Heart right ventricle (tissue), 16 donors: ENCODE measurements around the gene ZNF526. TPM values are rescaled to one million over a fixed set of nuclear protein-coding genes. Genes with fewer than 3 reads are reported as not detected.

Experiments used
- ATAC-seq, 8 donors: fragments of 200-7000 bp; cut with Tn5 transposase; one replicate each; pipeline ENCODE4 v1.9.1; 2020; ENCODE audit warnings: mild to moderate bottlenecking in 8 of 8, moderate library complexity in 8 of 8, moderate number of reproducible peaks in 1 of 8
- DNase-seq, 2 donors: peaks; one replicate each; pipeline ENCODE4 v3.0.0-alpha.2; 2020
- H3K27ac ChIP-seq, 10 donors: fragments of 200-600 bp; sonication (generic) in 2 of 10; one replicate each; pipeline versions ENCODE4 v1.5.0 to v1.8.0; 2020 to 2022; ENCODE audit warnings: mild to moderate bottlenecking in 3 of 10
- H3K27me3 ChIP-seq, 7 donors: fragments of 200-600 bp; one replicate each; pipeline ENCODE4 v1.8.0; 2021 to 2022; ENCODE audit warnings: mild to moderate bottlenecking in 2 of 7
- H3K36me3 ChIP-seq, 9 donors: fragments of 200-600 bp; sonication (generic) in 1 of 9; one replicate each; pipeline versions ENCODE4 v1.5.0 to v1.8.0; 2020 to 2022; ENCODE audit warnings: mild to moderate bottlenecking in 2 of 9
- H3K4me1 ChIP-seq, 9 donors: fragments of 200-600 bp; sonication (generic) in 1 of 9; one replicate each; pipeline versions ENCODE4 v1.5.0 to v1.8.0; 2020 to 2022; ENCODE audit warnings: mild to moderate bottlenecking in 4 of 9
- H3K4me3 ChIP-seq, 10 donors: fragments of 200-600 bp; sonication (generic) in 2 of 10; one replicate each; pipeline versions ENCODE4 v1.5.0 to v1.8.0; 2020 to 2022; ENCODE audit warnings: mild to moderate bottlenecking in 7 of 10, moderate library complexity in 2 of 10
- H3K9me3 ChIP-seq, 11 donors: fragments of 200-600 bp in 10 of 11; sonication (generic) in 2 of 11; one replicate each; pipeline versions ENCODE4 v1.5.0 to v1.8.0; 2013 to 2022; ENCODE audit warnings: mild to moderate bottlenecking in 2 of 11, control low read depth in 1 of 11, moderate library complexity in 1 of 11
- WGBS, 2 donors: extraction: QIAGEN DNeasy Blood & Tissue Kit; methylation state at CpG; one replicate each; pipeline ENCODE4 v1.1.7; 2013; ENCODE audit warnings: inconsistent platforms in 1 of 2; 5-methylcytosine and 5-hydroxymethylcytosine counted together
- intact Hi-C, 10 donors: fragments of 100-400 bp; cut with DNase I; formaldehyde crosslinking; loops; one replicate each; pipeline versions ENCODE4 v1.11.1 to v1.14.2; 2022
- polyA plus RNA-seq, 2 donors: library from polyadenylated mRNA; stranded (reverse); fragments of 200-250 nt; gene quantifications; one replicate each; pipeline ENCODE4 v1.2.3, GENCODE V29; 2013
- total RNA-seq, 10 donors: library from RNA; stranded (reverse); fragmentation: NEBNext Ultra II Directional in 3 of 10; extraction: Animal tissue kit (Norgen Biotek cat#: 25700) in 3 of 10; gene quantifications; one replicate each; pipeline versions ENCODE4 v1.2.1 to v1.2.4, GENCODE V29; 2021 to 2023
- TF ChIP-seq, protein P1 (sequence below), 9 donors: fragments of 200-600 bp; sonication (generic) in 2 of 9; IDR thresholded peaks; one replicate each; pipeline versions ENCODE4 v1.5.0 to v1.8.0; 2021 to 2022; ENCODE audit warnings: antibody characterized with exemption in 9 of 9, mild to moderate bottlenecking in 5 of 9, moderate library complexity in 1 of 9
- donor health status: Arrhythmogenic right ventricular cardiomyopathy.
- donor health status: ischemic (EF 13 %, LVEDD 7.1; RV severe dilation, severe dysfunction).
- donor health status: healthy with polysubstance abuse.
- donor health status: DM: no; HTN: yes; CAD: no.
- donor health status: DM: no; HTN: no; CAD: no.
- donor health status: ischemic (EF 25% LVEDD 6.9; RV normal size, moderate dysfunction).
- donor health status: ischemic (EF 25% LVEDD 5.7; RV mildly dilated, moderate dysfunction).
- donor health status: healthy.
- donor health status: DM: yes; HTN: yes; CAD: no.
- donor health status: Ischemic cardiomyopathy.
- donor health status: ischemic (EF 35%, LVEDD 5.7; RV mildly dilated, moderate dysfunction).
- donor health status: nonischemic (EF 11% LVEDD 7.7; RV severe dilation, severe dysfunction).
- donor health status: DM: yes; HTN: yes; CAD: no.
- donor health status: PGD.
- donor health status: ischemic (EF 29% LVEDD 5.4; RV normal size, mild dysfunction).
- donor health status: nonischemic (EF 23%, LVEDD 6.1; RV moderate dilation, normal function).

ZNF526 gene
- total and polyA plus RNA-seq, 12 donors: 3.2 to 7.0 (median 5.1) TPM

DNA sequence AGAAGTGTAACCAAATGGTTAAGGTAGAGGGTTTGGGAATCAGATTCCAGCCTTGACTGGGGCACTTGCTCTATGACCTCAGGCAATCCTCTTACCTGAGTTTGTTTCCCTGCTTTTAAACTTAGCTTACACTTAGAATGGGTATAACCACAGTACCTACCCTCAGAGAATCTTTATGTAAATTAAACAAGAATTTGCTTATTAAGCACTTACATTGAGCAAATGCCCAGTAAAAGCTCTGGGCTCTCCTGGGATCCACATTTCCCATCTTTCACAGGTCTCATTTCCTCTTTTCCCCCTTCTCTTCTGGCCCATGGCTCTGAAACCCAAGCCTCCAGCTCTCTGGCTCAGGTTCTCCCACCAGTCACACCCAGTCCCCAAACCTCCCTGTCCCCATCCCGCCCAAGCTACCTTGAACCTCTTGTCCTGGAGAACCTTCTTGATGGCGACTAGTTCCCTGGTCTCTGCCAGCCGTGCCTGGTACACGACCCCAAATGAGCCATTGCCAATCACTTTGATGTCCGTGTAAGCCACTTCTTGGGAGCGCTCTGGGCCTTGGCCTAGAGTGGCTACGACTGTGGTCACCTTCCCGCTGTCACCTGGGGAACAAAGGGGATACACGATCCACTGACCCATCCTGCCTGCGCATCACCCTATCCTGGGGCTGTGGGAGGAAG is 19.6 kb downstream of the ZNF526 start:
- Histone ChIP-seq H3K4me1 (peaks cover 2 to 40% (median 27%) of the 10 kb centered on the region in 9 donors), H3K9me3 (no peaks in the 10 kb centered on the region), H3K27ac (no peak overlapping the region), H3K4me3 (no peak overlapping the region), H3K36me3 (peaks cover 0 to 59% (median 20%) of the 10 kb centered on the region in 9 donors), H3K27me3 (no peaks in the 10 kb centered on the region)
- no peak for DNase-seq
- intact Hi-C loops: loop anchor here in 1 of 10 donors (10.0 kb wide), 1 partner anchor 195 kb away; no protein-coding TSS in a partner anchor
- TF ChIP-seq, protein P1, sequence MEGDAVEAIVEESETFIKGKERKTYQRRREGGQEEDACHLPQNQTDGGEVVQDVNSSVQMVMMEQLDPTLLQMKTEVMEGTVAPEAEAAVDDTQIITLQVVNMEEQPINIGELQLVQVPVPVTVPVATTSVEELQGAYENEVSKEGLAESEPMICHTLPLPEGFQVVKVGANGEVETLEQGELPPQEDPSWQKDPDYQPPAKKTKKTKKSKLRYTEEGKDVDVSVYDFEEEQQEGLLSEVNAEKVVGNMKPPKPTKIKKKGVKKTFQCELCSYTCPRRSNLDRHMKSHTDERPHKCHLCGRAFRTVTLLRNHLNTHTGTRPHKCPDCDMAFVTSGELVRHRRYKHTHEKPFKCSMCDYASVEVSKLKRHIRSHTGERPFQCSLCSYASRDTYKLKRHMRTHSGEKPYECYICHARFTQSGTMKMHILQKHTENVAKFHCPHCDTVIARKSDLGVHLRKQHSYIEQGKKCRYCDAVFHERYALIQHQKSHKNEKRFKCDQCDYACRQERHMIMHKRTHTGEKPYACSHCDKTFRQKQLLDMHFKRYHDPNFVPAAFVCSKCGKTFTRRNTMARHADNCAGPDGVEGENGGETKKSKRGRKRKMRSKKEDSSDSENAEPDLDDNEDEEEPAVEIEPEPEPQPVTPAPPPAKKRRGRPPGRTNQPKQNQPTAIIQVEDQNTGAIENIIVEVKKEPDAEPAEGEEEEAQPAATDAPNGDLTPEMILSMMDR (IDR thresholded peaks at IDR 0.05): no peak
- 88 to 94% methylated on average over 10 of the region's 10 CpGs for WGBS, 2 donors
- ATAC-seq: no peak

GRCh38 chr19:42241279-42241678 is 21.2 kb downstream of the ZNF526 start:
- Histone ChIP-seq H3K4me3 (peak overlapping the region in 9 of 10 donors; percentile 76 to 95 (median 87)), H3K27ac (peak overlapping the region in 4 of 10 donors; percentile 84 to 92 (median 90)), H3K27me3 (no peaks in the 10 kb centered on the region), H3K9me3 (no peaks in the 10 kb centered on the region), H3K36me3 (peaks cover 0 to 43% (median 8%) of the 10 kb centered on the region in 9 donors), H3K4me1 (peaks cover 10 to 56% (median 42%) of the 10 kb centered on the region in 9 donors)
- TF ChIP-seq, protein P1 (IDR thresholded peaks at IDR 0.05): no peak
- 96% methylated on average over 3 of the region's 3 CpGs for WGBS, 2 donors
- DNase-seq (no peak), ATAC-seq (no peak)
- intact Hi-C loops: loop anchor here in 1 of 10 donors (10.0 kb wide), 1 partner anchor 194 kb away; no protein-coding TSS in a partner anchor

- Histone ChIP-seq H3K27ac (peak overlapping the region; percentile 81 to 100 (median 90)), H3K27me3 (no peaks in the 10 kb centered on the region), H3K4me3 (peak overlapping the region; percentile 76 to 95 (median 86)), H3K36me3 (peaks cover 0 to 41% (median 0%) of the 10 kb centered on the region in 9 donors), H3K4me1 (peaks cover 15 to 64% (median 50%) of the 10 kb centered on the region in 9 donors), H3K9me3 (no peaks in the 10 kb centered on the region)
- TF ChIP-seq, protein P1 (IDR thresholded peaks at IDR 0.05): no peak
- WGBS, 2 donors: 1% methylated on average over 49 of the region's 49 CpGs
- no peak for DNase-seq
- ATAC-seq: no peak
- intact Hi-C loops: loop anchor here in 2 of 10 donors (1.0 to 10.0 kb wide), 2 partner anchors 22 to 193 kb away; partner anchors contain the start of gene ZNF526 (in 1 of the 2)
These were observed 22.0 kb downstream of the ZNF526 start for GRCh38 chr19:42242069-42242511.

- ATAC-seq (peak; percentile 84 to 93 (median 90)), DNase-seq (peak; percentile 97 to 99)
- Histone ChIP-seq H3K27ac (peak within 1 kb of the TSS; percentile 81 to 100 (median 90)), H3K9me3 (no peaks in the 10 kb centered on the region), H3K4me1 (peaks cover 17 to 71% (median 57%) of the 10 kb centered on the region in 9 donors), H3K4me3 (peak within 1 kb of the TSS; percentile 76 to 95 (median 86)), H3K27me3 (no peaks in the 10 kb centered on the region), H3K36me3 (peaks cover 0 to 38% (median 0%) of the 10 kb centered on the region in 9 donors)
- intact Hi-C loops: loop anchor here in 2 of 10 donors (1.0 to 10.0 kb wide), 3 partner anchors 22 to 192 kb away; partner anchors contain the start of genes MEGF8 (in 1 of the 2) and ZNF526 (in 1 of the 2)
- TF ChIP-seq, protein P1 (IDR thresholded peaks at IDR 0.05): peak in 3 of 9 donors; percentile 11 to 40 (median 18)
- 0% methylated on average over 70 to 76 of the region's 76 CpGs for WGBS, 2 donors
These were observed 22.6 kb downstream of the ZNF526 start, which contains the start of gene GSK3A for GRCh38 chr19:42242512-42243409. Gene GSK3A (minus strand): TSS chr19:42242602. CDS start chr19:42242465, 137 bp downstream.
